ENCODE results near the gene PARVA. TPM values are rescaled to one million over a fixed set of nuclear protein-coding genes. Genes with fewer than 3 reads are reported as not detected.

PARVA gene
- total RNA-seq, 1 donor from 2014 or later: 23.0 TPM

- DNase-seq: no peak
Observed at GRCh38 chr11:12403997-12404350, 26.6 kb downstream of the PARVA start.

DNA sequence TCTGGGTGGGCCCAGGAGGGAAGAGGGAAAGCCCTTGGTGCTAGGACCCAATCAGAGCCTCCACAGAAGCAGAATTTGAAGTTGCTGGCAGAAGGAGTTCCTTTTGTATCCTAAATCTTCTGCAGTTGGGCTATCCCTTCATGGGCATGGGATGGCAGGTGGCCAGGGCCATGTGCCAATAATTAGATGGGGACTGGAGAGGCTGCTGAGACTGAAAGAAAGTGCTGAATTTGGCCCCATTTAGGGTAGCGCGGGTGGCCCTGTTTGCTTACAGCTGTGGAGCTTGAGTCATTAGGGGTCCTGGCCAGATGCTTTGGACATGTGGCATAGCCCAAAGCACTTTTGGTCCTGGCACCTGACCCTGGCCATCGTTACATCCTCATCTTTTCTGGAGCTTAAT, 27.1 kb downstream of the PARVA start:
- DNase-seq: no peak

DNA sequence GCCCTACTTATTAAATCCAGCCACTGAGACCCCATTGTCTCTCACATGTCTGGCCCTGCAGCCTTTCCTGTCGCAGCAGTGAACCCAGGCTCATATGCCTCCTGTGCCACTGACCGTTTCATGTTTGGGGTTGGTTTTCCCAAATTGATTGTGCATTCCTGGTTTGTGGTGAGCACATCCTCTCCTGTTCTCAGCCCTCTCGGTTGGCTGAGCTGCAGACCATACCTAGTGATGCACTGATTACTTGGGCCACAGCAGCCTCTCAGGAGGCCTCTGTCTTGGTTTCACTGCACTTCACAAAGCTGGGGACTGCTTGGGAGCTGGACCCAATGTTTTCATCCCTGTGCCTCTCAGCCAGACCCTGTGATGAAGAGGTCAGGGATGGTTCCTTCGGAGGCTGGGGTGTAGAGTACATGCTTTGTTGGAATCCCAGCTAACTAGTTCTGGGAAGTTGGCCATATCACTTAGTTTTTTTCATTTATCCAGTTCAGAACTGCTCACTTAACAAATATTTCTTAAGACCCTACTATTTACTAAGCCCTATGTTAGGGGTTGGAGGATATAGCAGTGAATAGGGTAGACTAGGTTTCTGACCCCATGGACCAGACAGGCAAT, 30.9 kb downstream of the PARVA start:
- no peak for DNase-seq

- DNase-seq: no peak
Observed at GRCh38 chr11:12409621-12410005, 32.2 kb downstream of the PARVA start.

DNA sequence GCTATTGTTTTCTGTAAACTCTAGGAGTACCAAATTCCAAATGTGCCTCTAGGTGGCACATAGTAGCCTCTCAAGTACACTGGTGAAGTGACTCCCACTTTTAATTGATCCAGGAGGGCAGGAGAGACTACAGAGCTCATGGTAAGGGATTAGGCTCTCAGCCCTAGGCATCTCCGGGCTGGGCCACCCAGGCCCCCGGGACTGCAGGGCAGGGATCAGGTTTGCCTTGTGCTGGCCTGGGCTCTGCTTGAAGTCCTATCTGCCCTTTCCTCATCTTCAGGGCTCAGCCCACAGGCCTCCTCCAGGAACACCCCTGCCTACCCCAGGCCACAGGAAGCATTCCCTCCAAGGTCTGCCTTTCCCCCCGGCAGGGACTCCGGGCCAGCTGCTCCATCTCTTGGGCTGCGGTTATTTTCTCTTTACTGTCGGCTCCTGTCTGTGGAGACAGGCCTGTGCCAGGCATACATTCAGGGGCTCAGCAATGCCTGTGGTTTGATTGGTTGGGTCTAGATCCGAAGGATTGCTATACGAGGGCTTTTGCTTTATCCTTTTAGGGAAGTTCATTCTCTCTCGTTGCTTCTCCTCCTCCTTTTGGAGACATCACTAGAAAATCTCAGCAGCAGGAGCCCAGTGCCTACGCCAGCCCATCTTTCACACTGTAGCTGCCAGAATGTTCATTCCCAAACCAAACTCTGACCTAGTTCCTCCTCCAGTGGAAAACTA, 32.8 kb downstream of the PARVA start:
- peak; percentile 48 for DNase-seq

DNA sequence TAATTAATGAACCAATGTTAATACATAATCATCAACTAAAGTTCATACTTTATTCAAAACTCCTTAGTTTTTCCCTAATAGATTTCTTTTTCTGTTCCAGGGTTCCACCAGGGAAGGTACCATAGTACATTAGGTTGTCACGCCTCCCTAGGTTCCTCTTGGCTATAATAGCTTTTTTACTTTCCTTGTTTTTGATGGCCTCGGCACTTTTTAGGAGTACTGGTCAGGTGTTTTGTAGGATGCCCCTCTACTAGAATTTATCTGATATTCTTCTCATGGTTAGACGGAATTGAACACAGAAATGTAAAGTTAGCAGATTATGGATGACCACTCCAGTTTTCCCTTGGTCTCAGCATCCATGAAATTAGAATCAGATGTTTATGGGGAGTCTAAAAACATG, 34.0 kb downstream of the PARVA start:
- no peak for DNase-seq

DNA sequence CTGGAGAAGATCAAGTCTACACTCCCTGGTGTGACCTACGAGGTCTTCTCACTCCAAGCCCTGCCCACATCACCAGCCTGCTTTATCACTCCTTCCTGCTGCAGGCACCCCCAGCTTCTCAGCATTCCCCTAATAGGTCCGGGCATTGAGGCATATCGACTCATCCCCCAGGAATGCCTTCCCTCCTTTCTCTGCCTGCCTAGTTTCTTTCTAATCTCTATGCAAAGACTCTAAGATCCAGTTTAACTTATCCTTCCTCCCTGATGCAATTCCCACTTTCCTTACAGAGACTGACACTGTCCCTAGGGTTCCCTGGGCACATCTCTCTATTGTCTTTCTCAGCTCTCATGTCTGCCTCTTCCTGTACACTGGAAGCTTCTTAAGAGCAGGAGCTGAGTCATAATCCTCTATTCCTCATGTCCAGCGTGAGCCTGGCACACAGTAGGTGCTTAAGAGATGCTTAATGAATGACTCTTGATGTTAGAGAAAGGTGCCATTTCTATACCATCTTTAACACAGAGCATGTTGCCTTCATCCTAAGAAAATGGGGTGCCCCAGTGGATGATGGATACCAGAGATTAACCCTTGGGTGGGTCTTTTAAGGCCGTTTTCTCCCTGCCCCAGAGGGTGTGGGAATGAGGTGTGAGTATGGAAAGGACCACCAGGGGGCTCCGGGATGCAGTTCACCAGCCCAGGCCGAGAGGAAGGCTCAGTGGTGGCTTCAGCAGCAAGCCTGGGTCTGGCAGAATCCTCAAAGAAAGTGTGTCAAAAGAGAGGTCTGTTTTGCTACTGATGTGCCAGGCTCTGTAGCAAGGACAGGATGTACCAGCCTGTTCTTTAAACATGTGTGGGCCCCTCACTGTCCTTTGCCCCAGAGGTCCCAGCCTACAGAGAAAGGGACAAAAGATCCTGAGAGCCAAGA, 34.7 kb downstream of the PARVA start:
- peak; percentile 70 for DNase-seq

DNA sequence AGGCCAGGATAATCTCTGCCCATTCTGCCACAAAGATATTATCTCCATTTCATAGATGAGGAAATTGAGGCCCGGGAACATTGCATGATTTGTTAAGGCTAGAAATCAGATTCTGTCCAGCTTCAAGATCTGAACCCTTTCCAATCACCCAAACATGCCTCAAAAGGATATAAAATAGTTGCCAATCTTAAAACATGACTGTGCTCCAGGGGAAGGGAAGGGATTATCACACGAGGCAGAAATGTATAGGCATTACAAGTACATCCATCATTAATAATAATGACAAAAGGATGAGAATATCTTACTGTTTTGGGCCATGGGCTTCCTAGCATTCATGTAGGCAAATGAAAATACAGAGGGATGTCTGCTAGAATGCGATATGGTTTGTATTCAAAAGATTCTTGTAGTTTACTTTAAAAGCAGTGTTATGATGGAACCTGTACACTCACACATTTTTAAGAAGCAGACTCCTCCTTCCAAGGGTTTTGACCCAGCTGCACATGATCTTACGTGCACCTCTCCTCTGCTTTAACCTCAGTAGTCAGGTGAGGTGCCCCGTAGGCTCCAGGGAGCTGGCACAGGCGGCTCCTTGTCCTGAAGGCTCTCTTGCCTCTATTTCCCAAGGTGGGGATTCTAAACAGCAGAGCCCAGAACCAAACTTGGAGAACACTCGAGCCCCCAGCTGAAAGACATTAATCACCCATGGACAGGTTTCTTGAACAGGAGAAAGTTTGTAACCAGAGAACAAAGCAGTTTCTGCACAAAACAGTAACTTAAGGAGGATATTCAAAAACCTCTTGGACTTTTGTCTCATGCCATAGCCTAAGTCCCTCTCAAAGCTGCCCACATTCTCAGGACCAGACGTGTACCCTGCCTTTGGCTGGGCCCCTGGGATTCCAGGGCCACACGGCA, 36.0 kb downstream of the PARVA start:
- peak; percentile 40 for DNase-seq

DNA sequence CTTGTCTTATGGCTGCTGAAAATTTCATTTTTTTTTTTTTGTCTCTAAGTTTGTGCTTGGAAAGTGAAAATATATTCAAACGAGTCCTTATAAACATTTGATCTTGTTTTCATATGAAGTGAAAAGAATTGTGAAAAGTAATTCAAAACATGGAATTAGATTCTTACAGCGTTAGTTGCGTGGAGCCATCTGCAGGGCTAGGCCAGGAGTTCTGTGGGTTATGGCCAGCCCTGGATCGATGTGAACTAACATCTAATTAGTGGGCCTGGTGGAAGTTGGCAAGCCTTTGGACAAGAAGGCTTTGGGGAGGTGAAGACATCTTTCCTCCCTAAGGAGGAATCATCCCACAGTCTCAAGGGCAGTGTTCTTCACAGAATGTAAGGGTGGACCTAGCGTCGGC, 37.2 kb downstream of the PARVA start:
- DNase-seq: no peak

DNA sequence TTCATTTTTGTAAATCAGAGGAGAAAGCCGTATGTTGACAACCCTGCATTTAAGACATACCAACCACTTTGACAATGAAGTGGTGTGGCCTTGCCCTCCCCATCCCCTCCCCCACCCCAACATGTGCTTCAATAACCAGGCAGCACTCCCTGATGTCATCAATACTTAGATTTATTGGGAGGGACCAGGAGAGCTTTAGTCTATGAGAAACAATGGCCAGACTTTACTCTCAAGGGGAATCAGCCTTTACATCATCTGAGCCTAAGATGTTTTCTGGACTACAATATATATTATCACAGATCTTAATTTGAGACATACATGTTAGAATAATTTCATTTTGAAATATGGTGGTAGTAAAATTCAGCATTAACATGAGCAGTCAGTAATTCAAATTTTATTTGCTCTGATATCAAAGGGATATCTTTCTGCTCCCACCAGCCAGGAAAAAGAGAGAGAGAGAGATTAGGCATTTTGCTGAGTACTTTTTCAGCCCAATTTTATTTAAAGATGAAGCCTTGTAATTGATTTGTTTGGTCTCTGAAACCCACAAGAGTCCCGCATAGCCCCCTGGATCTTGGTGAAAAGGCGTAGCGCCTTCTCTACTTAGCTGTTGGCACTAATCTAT, 38.1 kb downstream of the PARVA start:
- DNase-seq: no peak

DNA sequence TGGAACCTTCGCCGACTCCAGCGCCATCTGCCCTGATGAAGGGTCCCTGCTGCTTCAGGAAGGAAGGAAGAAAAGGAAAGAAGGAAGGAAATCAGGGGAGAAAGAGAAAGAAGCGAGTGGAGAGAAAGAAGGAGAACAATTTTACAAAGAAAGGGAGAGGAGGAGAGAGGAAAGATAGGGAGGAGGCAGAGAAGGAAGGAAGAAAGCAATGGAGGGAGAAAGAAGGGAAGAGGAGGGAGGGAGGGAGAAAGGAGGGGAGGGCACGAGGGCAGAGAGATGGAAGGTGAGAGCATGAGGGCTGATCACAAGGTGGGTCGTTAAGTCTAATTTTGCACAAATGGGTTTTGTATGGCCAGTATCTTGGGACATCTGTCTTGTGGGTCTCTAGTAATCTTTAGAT, 39.2 kb downstream of the PARVA start:
- no peak for DNase-seq

DNA sequence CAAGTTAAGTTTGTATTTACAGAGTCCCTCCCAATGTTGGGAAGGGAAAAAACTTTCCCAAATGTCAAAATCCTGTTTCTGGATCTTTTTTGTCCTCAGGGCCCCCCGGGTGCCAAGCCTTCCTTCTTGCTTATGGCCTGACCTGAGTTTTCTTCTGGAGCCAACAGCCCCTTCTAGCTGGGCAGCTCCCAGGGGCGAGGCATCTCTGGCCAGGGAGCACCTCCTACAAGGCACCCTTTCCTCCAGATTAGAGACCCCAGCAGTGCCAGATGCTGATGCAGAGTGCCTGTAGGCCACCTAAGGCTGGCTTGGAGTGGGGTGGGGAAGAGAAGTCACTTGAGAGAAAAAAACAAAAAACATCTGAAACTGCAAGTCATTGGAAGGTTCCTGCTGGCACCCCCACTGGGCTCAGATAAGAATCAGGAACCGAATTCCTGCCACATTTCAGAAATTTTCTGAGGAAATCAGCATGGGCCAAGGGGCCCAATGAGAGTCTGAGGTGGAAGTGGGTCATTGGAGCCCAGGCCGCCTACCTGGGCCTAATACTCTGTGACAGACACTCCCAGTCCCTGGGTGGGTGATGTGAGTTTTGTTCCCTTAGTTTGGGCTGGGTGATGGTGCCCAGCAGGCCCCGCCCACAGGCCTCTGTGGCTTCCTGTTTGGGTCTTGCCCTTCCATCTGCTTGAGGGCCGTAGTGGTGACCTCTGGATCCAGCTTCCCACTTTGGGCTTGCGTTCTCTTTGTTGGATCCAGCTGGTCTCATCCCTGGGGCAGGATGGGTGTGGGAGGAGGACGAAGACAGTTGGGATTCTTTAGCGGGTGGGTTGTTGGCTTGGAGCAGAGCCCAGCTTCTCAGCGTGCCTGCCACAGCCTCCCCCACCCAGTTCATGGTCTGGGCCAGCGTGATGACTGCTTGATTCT, 40.6 kb downstream of the PARVA start:
- peak; percentile 18 for DNase-seq

- no peak for DNase-seq
Observed at GRCh38 chr11:12420040-12420439, 42.7 kb downstream of the PARVA start.

- DNase-seq: no peak
Observed at GRCh38 chr11:12420706-12421105, 43.3 kb downstream of the PARVA start.

GRCh38 chr11:12421386-12421785, 44.0 kb downstream of the PARVA start:
- no peak for DNase-seq

DNA sequence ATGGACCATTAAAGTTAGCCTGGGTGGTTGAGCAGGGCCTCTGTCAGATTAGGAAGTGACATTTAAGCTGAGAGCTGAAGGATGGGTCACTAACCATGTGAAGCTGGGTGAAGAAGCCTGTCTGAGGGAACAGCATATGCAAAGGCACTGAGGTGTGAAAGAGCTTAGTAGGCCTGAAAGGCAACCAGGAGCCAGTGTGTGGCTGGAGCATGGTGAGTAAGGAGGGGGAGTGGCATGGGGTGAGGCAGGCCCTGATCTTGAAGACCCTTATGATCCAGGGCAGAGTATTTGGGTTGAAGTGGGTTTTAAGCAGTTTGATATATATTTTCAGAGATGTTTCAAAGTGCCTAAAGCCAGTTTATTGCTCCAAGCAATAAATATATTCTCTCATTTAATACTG, 48.8 kb downstream of the PARVA start:
- DNase-seq: no peak

DNA sequence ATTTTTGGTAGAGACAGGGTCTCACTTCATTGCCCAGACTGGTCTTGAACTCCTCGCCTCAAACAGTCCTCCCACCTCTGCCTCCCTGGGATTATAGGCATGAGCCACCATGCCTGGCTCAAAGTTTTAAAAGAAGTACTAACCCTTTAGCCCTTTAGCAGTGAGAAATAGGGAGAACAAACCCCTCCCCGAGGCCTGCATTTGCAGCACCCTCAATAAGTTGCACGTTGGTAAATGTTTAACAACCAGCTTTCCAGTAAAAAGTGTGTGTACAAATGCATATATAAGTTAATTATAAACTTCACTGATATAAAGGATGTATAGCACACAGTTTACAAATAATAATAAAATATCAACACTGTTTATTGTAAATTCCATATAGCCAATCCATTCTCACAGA, 51.8 kb downstream of the PARVA start:
- DNase-seq: no peak

DNA sequence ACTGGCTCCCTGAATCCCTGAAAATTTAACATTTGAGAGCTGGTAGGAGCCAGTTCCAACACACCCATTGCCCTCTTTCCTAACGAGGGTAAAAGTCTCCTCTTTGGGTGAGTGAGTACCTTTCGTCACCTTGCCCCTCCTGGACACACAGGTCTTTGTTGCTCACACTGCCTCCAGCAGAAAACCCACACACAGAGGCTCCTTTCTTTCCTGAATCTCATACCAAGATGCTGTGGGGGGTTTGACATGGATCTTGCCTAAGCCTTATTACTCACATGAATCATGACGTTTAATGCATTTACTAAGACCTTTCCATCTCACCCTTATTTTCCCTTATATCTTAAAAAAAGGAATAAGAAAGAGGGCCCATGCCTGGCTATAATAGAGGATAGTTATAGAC, 53.0 kb downstream of the PARVA start:
- no peak for DNase-seq

DNA sequence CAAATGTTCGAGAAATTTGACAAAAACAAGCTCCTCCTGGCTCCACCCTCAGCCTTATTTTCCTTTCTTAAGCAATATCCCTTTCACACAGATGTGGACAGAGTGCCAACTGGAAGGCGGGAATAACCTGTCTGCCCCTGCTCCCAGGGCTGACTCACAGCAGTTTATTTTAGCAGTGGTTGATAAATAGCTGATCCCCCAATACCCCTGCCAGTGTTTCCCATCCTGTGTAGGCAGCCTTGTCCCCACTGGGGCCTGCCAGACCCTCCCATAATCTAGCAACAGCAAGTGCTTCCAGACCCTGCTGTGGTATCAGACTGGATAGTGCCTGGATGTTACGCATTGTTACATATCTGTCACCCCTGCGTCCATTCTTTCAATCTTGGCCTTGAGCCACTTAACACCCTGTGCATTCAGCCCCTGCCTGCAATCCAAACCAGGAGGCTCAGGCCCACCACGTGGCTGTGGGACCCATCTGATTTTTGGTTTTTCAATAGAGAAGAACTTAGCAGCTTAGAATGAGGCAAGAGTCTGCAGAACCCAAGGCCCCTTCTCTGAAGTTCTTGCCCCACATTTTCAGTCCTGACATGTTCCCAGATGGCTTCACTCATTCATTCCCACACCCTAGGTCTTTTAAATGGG, 53.7 kb downstream of the PARVA start:
- peak; percentile 24 for DNase-seq

GRCh38 chr11:12432507-12432906, 55.1 kb downstream of the PARVA start:
- DNase-seq: no peak

All from skin of body (tissue), 2 donors.